HG03175 (cell line): Measurements from ENCODE around the gene SSBP3.
"Not testable (repeated sequence)": the region's sequence is repeated elsewhere in the genome, so short reads cannot be mapped to it uniquely, and the experiment has no call there.

ENCODE experiments used
- ATAC-seq: cut with Tn5 transposase; IDR thresholded peaks from one replicate; pipeline ENCODE4 v1.9.1; 2021; ENCODE audit warnings: mild to moderate bottlenecking, moderate library complexity; ENCODE audit not compliant: unreplicated experiment

SSBP3 gene

DNA sequence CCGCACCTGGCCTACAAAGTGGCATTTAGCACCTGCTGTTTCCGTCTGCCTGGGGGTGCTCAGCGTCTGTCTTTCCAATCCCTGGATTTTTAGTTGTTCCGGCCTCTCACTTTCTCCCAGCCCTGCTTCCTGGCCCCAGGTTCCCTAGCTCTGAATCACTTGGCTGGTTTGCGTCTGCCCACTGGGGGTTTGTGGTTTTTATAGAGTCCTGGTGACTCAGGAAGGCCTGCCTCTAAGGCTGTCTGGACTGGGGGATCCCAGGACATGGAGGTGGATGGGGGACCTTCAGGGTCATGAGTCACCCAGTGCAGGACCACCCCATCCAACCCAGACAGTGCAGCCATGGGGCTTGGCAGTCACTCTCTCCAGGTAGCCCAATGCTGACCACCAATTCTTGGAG, 152.7 kb downstream of the SSBP3 start:
- no peak for ATAC-seq

DNA sequence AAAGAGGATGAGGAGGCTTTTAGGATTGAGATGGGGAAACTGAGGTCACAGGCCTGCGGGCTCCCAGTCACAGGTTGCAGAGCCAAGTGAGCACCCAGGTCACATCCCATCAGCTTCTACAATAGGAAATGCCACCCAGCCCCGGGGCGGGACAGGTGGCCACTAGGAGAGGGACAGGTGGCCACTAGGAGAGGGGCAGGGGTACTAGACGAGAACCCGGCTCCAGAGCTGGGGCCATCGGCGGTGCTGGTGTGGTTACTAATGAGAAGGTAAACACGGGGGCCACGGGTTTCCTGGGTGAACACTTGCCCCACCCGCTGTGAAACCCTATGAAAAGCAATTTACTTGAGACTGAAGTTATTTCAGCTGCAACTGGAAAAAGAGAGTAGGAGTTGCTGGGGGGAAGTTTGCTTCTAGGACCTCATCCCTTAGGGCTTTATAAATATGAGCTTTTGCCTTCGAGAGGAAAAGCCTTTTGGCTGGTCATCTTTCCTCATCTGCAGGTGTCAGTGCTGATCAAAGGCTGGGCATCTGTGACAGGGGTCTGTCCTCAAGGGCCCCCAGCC, 153.7 kb downstream of the SSBP3 start:
- ATAC-seq: no peak

DNA sequence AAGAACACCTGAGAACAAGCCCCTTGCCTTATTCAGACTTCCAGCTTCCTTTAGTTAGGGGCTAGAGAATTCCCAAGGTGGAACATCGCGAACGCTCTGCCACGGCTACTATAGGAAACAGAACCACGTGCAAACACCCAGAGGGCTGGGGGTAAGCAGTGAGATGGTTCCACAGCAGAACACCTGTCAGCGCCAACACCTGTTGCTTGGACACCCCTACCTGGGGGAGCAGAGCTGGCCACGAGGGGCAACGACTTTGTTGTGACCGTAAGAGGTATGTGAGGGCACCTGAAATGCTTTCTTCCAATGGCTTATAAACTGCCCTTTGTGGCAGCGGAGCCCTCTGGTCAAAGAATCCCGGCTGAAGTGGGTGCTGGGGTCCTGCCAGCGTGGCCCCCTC, 155.5 kb downstream of the SSBP3 start:
- no peak for ATAC-seq

DNA sequence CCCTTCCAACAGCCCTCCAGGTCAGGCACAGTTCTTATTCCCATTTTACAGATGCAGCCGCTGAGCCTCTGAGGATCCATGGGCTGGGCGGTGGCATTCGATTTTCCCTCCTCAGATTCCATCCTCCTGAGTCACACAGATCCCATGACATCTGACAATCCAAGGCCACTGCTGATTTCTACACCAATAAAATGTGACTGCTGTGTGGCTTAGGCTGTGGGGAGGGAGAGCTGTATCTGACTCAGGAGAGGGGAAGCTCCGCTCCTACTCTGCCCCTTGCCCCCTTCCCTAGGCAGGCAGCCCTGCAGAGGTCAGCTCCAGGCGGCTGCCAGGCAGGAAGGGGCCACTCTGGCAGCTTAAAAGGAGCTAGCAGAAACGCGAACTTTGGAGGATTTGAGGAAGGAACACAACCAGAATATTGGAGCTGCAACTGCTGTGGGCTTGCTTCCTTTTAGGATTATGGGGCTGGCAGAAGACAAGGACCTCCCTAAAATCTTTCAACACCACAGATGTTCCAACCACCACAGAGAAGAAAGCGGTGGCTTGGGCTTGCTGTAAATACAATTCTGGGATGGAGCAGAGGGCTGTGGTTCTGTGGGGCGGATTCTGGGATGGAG, 156.3 kb downstream of the SSBP3 start:
- ATAC-seq: no peak

DNA sequence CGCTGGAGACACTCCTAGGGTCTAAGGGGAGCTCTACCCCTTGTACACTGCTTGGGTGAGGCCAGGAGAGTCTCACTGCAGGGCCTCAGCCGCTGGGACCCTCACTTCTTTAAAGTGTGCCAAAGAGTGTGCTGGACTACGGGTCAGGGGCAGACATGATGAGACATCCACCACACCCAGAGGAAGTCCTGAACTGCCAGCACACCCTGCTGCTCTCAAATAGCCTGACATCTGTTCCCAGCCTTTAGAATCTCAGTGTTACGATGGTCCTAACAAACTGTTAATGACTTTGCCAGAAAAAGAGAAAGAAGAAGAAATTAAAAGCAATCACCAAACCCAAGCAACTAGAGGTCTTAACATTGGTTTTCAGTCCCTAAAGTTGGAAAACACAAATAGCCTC, 157.2 kb downstream of the SSBP3 start:
- no peak for ATAC-seq

DNA sequence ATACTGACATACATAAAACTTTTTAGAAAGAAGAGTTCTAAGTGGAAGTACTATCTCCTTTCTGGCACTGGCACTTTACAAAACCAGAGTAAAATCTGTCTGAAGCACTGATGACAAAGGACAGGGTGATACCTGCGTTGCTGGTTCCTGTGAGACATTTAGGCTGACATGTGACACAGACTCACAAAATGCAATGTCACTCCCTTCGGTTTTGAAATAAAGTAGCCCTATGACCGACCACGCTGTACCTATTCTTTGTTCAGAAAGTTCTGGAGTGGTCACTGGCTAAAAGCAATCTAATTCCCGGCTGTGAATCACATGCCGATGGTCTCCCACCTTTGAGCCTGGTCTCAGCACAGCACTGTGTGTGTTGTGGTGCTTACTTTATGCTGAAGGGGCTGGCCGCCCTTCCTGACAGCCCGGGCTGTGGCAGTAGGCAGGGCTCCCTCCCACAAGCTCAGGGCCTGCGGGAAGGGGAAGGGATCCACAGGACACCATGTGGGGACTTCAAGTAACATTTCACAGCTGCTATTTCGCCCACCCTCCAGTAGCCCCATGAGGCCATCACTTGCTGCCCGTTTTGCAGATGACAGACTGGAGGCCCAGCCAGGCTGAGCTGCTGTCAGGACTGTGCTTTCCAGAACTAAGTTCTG, 158.2 kb downstream of the SSBP3 start:
- ATAC-seq: no peak

DNA sequence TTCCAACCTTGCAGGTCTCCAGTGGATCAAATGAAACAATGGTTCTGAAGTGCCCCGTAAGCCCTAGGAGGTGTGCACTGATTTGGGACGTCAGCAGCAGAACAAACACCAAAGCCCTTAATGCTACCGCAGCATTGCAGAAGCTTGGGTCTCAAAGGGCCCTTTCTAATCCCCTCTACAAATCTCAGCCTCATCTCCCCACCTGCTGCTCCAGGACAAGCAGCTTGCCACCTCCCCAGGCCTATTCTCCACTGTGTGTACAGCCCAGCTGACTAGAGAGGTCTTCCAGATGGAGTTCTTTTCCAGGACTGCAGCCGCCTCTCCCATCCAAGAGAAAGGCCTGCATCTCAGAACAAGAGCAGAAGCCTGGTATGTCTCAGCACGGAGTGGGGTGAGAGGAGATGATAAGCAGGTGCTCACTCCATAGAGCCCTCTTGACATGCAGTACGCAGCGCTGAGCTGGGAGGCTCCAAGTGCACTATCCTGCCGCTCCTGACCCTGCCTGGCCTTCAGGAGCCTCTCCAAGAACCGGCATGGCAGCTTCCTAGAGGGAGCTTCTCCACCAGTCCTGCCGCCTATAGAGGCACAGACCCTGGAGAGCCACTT, 160.0 kb downstream of the SSBP3 start:
- no peak for ATAC-seq

DNA sequence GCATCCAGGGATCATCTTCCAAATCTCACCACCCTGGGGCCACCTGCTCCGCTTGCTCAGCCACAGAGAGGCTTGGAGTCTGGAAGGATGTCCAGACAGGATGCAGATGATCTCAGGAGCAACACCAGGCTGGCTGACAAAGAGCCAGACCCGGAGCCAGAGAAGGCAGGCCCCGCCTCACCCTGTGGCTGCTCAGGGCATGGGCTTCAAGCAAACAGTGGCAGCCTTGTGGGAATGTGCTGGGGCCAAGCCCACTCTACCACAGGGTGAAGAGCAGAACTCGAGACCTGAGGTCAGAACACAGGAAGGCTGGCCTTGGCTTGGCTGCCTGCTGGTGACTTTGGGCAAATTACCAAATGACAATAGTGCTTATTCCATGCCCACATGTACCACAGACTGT, 160.7 kb downstream of the SSBP3 start:
- no peak for ATAC-seq

DNA sequence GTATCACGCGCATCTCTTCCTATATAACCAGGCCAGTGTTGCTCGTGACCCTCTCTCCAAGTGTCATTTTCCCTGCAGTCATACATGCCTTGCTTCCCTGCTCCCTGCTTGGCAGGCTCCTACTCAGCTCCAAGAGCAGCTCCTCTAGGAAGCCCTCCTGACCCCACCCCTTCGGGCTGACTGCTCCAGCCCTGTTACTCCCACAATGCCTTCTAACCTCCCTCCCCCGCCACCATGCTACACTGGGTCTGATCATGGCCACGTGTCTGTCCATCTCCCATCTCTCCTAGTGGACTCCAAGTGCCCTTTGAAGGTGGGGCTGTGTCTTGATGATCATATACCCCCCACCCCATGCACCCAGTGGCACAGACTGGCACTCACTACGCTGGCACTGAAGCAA, 161.5 kb downstream of the SSBP3 start:
- ATAC-seq: no peak

DNA sequence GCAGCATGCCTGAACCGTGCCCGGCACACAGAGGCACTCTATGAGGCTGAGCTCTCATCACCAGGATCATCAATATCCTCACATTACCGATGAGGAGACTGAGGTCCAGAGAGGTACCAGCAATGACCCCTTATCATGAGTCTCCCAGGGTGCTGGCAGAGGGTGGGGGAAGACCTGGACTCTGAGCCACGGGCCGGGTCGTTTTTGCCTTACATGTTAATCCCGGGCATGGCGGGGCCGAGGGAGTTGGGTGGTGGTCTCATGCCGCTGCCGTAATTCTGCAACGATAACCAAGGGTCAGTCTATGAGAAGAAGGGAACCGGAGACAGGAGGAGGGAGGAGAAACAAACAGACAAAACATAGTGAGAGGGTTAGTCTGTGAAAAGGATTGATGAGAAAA, 163.2 kb downstream of the SSBP3 start:
- no peak for ATAC-seq

DNA sequence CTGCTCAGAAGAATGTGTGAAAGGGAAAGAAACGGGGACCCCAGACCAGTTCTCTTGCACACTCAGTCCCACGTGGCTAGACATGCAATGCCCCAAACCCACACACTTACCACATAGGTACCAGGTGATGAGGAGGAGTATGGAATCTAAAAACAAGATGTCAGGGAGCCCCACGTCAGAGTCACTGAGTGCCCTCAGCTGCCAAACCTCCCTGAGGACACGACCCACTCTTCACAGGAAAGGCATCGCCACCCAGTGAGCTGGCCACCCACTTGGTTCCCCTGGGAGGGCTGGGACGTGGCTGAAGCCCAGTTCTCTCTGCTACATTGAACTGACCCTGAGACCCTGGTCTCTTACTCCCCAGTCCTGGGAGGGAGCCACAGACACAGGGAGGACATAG, 164.8 kb downstream of the SSBP3 start:
- no peak for ATAC-seq

DNA sequence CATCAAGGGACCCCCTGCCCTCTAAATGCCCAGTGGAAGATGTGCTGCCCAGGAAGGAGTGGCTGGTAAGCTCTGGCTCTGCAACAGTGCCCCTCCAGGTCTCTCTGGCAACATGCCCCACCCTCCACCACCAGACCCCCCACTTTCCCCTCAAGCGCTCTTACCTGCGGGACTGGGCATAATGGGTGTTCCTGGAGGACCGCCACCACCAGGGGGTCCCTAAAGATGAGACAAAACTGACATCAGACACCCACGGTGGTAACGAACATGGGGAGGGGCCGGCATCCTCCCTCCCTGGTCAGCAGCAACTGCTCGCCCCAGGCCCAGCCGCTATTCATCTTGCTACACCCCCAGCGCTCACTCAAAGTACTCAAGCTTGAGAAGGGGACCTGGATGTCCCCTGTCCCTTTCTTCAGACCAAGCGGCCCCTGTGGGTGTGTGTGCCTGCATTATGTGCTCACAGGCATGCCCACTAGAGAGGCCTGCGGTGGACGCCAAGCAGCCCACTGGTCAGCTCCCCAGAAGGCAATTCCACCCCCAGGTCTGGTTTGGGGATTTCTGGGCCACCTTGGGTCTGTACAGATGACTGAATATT, 165.4 kb downstream of the SSBP3 start:
- no peak for ATAC-seq

DNA sequence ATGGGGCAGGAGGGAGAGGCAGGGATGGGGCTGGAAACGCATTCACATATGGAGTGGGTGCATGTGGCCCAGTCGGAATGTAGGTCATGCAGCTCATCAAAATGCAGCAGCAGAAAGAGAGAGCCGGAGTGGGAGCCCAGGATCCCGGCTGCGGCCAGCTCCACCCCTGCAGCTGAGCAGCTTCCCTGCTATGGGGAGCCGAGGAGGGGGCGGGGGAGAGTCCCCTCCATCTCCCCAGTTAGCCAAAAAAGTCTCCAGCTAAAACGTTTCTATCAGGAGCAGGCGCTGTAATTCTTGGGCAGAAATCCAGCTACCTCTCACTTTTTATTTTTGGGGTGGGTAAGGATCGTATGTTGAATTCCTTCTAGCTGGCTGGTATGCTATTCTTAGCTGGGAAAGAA, 166.6 kb downstream of the SSBP3 start:
- ATAC-seq: no peak

DNA sequence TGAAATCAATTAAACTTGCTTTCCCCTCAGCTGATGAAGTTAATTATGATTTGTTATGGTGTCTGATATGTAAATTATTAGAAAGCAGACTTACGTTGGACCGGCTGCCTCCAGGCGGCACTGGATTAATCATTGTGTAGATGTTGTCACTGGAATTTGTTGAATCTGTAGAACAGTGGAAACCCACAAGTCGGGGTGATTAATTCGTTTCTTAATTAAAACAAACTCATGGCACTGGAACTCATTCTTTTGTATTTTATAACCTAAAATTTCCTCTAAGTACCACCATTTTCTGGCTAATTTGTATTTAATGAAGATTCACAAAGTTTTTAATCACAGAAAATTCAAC, 167.2 kb downstream of the SSBP3 start:
- no peak for ATAC-seq

DNA sequence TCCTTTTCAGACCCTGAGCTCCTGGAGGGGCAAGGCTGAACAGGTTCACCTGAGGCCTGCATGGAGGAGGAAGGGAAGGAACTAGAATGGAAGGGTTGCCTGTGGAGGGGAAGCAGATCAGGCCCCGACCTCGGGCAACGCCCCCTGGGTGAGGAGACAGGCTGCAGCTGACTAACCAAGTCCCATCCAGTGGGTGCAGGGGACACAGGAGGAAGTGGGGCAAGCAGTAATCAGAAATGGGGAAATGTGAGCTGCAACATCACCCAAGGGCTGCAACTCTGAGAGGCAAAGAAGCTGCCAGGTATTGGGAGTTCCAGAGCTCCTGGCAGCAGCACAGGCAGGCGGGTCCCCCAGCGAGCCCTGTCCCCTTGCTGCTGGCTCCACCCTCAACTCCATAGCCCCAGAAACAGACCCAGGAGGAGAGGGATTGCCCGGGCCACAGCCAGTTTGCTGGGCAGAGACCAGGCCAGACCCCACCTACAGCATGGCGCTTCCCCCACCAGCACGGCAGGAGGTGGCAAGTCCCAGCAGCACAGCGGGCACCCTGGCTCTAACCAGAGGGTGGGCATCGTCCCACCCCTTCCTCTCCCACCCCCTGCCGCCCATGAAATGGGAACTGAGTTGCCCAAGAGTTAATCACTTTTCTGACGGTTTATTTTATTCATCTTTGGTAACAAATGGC, 167.7 kb downstream of the SSBP3 start:
- no peak for ATAC-seq

DNA sequence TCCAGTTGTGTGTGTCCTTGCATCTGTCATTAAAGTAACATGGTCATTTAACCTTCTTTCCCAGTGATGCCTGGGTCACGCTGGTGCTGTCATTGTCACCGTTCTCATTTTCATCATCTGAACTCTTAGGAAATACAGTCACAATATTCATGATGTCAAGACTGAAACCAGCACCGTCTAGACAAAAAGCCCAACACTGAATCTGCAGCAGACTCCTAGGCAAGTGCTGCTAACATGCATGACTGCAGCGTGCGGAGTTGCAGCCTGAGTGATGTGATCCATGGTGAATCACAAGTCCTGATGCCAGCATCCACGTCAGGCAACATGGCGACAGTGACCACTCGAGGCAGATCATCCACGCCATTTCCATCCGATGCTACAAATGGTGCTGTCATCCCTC, 168.6 kb downstream of the SSBP3 start:
- no peak for ATAC-seq

DNA sequence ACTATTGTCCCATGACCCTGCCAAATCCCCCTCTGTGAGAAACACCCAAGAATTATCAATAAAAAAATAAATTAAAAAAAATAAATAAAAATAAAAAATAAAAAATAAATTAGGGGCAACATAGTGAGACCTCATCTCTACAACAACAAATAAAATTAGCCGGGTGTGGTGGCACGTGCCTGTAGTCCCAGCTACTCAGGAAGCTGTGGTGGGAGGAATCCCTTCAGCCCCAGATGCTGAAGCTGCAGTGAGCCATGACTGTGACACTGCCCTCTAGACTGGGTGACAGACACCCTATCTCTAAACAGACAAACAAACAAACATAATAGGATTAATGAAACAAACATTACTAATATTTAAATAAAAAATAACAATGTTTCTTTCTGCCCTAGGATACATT, 171.9 kb downstream of the SSBP3 start:
- no peak for ATAC-seq

DNA sequence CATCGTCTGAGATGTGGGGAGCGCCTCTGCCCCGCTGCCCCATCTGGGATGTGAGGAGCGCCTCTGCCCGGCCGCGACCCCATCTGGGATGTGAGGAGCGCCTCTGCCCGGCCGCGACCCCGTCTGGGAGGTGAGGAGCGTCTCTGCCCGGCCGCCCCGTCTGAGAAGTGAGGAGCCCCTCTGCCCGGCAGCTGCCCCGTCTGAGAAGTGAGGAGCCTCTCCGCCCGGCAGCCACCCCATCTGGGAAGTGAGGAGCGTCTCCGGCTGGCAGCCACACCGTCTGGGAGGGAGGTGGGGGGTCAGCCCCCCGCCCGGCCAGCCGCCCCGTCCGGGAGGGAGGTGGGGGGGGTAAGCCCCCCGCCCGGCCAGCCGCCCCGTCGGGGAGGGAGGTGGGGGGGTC, 173.0 kb downstream of the SSBP3 start:
- not testable (repeated sequence) for ATAC-seq

DNA sequence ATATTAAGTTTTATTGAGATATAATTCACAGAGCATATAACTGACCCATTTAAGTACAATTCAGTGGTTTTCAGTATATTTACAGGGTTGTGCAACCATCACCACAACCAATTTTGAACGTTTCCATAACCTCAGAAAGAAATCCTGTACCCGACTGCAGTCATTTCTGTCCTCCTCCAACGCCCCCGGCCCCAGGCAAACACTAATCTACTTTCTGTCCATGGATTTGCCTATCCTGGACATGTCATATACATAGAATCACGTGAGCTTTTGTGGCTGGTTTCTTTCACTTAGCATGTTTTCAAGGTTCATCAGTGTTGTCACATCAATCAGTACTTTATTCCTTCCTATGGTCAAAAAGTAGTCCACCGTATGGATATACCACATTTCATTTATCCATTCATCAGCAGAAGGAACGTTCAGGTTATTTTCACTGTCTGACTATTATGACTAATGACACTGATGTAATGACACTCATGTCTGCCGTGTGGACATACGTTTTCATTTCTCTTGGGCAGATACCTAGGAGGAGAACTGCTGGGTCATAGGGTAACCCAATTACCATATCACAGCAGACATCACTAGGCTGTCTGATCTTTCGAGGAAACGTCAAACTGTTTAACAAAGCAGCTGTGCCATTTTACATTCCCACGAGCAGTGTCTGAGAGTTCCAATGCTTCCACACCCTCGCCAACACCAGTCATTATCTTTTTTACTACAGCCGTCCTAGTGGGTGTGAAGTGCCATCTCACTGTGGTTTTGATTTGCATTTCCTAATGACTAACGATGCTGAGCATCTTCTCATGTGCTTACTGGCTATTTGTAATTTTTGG, 175.5 kb downstream of the SSBP3 start:
- no peak for ATAC-seq

DNA sequence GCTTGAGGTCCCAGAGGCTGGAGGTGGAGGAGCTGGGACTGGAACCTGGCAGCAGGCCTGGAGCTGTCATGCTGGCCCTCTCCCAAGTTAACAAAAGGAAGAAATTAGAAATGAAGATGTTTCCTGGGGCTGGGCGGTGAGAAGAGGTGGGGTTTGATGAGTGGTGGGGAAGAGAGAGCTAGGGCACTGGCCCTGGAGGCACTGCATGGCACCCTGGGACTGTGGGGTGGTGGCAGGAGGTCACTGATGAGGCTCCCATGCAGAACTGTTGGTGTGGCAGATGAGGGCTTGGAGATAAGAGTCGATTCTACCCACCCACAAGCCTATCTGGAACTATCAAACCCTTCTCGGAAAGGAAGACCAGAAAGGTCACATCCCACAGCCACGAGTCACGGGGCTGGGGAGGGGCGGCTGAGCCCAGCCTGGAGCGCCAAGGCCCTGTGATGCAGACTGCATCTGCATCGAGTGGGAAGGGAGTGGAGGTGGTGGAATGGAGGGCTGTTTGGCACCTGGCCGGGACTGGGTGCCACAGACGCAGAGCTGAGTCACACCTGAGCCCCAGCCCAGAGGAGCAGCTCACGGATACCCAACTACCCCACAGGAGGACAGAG, 176.8 kb downstream of the SSBP3 start:
- ATAC-seq: no peak
